Vagina (tissue), 2 donors: Measurements from ENCODE around the gene KIRREL3.

Experiments
- POLR2A ChIP-seq, 2 donors: fragments of 450-650 bp; IDR thresholded peaks; one replicate each; pipeline ENCODE4 v1.6.1; 2017; ENCODE audit warnings: antibody characterized with exemption in 2 of 2, mild to moderate bottlenecking in 2 of 2, moderate library complexity in 2 of 2
- POLR2AphosphoS5 ChIP-seq, 2 donors: sonication (generic); formaldehyde crosslinking; IDR thresholded peaks; one replicate each; pipeline ENCODE4 v1.9.0; 2017; ENCODE audit warnings: antibody characterized with exemption in 2 of 2, mild to moderate bottlenecking in 2 of 2, low read depth in 1 of 2; ENCODE audit not compliant: insufficient read depth in 1 of 2
- TF ChIP-seq, protein P1 (sequence below), 3 experiments: fragments of 450-650 bp in 2 of 3; fragments of 200-600 bp in 1 of 3; sonication (generic) in 1 of 3; IDR thresholded peaks; one replicate each; pipeline ENCODE4 v1.5.1; 2017 to 2019; ENCODE audit warnings: antibody characterized with exemption in 3 of 3, mild to moderate bottlenecking in 2 of 3, moderate library complexity in 2 of 3

DNA sequence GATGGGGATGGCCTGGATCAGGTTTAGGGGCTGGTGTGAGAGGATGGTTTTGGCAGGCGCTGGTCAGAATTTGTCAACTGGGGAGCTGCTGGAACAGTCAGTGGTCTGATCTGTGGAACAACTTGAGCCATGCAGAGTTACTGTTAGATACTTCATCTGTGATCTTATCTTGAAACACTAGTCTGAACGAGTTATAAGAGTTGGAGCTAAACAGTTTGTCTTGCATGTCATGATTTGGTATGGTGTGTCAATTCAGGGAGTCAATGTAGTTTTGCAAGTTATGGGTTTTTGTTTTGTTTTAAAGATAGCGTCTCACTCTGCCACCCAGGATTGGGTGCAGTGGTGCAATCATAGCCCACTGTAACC, 591.0 kb downstream of the KIRREL3 start:
- TF ChIP-seq, protein P1, sequence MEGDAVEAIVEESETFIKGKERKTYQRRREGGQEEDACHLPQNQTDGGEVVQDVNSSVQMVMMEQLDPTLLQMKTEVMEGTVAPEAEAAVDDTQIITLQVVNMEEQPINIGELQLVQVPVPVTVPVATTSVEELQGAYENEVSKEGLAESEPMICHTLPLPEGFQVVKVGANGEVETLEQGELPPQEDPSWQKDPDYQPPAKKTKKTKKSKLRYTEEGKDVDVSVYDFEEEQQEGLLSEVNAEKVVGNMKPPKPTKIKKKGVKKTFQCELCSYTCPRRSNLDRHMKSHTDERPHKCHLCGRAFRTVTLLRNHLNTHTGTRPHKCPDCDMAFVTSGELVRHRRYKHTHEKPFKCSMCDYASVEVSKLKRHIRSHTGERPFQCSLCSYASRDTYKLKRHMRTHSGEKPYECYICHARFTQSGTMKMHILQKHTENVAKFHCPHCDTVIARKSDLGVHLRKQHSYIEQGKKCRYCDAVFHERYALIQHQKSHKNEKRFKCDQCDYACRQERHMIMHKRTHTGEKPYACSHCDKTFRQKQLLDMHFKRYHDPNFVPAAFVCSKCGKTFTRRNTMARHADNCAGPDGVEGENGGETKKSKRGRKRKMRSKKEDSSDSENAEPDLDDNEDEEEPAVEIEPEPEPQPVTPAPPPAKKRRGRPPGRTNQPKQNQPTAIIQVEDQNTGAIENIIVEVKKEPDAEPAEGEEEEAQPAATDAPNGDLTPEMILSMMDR (IDR thresholded peaks at IDR 0.05), result no peak
- no peak for TF ChIP-seq POLR2A (IDR thresholded peaks at IDR 0.05)
- no peak for TF ChIP-seq POLR2AphosphoS5 (IDR thresholded peaks at IDR 0.05; ENCODE audit: insufficient read depth in 1 of 2, low read depth in 1 of 2)
